AG09309 (cell line): ENCODE results near the gene HDAC11.
"Not testable (repeated sequence)": the region's sequence is repeated elsewhere in the genome, so short reads cannot be mapped to it uniquely, and the experiment has no call there.

Experiments
- DNase-seq: peaks from one replicate; pipeline ENCODE4 v3.0.0-alpha.2; 2010; ENCODE audit warnings: low read depth
- H3K4me3 ChIP-seq: 2 replicates; pipeline ENCODE4 v1.5.1; 2011; ENCODE audit warnings: mild to moderate bottlenecking, low read depth, low read length, moderate library complexity; ENCODE audit not compliant: control insufficient read depth
- TF ChIP-seq, protein P1 (sequence below): IDR thresholded peaks from 2 replicates; pipeline ENCODE4 v1.5.1; 2011; ENCODE audit warnings: mild to moderate bottlenecking, low read depth, low read length, inconsistent platforms; ENCODE audit not compliant: insufficient read depth, control insufficient read depth; ENCODE audit errors: missing control alignments

The HDAC11 gene

DNA sequence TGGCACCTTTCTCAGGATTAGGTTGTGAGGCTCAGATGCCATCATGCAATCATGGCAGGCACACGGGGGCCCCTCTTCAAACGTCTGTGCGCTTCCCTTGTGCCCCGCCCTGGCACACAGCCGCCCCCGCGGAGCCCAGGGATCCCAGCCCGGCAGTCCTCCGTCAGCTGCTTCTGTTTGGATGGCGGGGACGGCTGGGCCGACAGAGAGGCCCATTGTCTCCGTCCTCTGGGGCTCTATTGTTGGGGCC, 849 bp upstream of the HDAC11 start:
- peak overlapping the region; percentile 72 for H3K4me3 ChIP-seq
- TF ChIP-seq, protein P1, sequence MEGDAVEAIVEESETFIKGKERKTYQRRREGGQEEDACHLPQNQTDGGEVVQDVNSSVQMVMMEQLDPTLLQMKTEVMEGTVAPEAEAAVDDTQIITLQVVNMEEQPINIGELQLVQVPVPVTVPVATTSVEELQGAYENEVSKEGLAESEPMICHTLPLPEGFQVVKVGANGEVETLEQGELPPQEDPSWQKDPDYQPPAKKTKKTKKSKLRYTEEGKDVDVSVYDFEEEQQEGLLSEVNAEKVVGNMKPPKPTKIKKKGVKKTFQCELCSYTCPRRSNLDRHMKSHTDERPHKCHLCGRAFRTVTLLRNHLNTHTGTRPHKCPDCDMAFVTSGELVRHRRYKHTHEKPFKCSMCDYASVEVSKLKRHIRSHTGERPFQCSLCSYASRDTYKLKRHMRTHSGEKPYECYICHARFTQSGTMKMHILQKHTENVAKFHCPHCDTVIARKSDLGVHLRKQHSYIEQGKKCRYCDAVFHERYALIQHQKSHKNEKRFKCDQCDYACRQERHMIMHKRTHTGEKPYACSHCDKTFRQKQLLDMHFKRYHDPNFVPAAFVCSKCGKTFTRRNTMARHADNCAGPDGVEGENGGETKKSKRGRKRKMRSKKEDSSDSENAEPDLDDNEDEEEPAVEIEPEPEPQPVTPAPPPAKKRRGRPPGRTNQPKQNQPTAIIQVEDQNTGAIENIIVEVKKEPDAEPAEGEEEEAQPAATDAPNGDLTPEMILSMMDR: no peak
- DNase-seq: no peak

DNA sequence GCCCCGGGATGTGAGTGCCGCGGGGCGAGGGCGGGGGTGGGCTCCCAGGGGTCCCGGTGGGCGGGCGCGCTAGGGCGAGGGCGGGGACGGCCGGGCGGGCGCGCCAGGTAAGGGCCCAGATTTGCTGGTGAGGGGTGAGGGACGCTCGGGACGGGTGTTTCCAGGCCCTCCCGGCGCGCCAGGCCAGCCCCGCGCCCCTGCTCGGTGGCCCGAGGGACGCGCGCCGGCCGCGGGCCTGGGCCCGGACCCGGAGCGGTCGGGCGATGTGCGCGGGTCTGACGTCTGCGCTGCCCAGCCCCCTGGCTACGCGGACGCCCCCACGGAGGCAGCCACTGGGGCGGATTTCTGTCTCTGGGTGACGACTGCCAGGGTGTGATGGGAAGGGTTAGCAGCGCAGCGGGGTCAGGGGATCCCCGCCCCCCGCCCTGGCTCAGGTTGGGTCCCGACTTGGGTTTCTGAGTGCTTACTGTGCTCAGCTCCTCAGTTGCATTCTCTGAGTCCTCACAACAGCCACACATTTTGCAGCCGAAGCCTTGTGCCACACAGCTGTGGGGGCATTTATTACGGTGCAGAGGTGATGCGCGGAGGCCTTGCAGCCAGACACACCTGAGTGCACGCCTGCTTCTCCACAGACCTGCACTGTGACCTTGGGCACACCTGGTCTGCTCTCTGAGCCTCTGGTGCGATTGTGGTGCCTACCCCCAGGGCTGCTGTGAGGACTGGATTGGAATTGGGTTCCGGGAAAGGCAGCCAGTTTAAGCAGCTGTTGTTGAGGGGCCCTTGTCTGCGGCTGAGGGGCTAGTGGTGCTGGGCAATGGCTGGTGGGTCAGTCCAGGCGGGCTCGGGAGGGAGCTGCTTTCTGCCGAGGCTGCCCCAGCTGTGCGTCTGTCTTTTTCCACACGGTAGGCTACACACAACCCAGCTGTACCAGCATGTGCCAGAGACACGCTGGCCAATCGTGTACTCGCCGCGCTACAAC, 523 bp downstream of the HDAC11 start:
- TF ChIP-seq, protein P1: no peak
- DNase-seq: no peak
- peak overlapping the region; percentile 46 for H3K4me3 ChIP-seq

DNA sequence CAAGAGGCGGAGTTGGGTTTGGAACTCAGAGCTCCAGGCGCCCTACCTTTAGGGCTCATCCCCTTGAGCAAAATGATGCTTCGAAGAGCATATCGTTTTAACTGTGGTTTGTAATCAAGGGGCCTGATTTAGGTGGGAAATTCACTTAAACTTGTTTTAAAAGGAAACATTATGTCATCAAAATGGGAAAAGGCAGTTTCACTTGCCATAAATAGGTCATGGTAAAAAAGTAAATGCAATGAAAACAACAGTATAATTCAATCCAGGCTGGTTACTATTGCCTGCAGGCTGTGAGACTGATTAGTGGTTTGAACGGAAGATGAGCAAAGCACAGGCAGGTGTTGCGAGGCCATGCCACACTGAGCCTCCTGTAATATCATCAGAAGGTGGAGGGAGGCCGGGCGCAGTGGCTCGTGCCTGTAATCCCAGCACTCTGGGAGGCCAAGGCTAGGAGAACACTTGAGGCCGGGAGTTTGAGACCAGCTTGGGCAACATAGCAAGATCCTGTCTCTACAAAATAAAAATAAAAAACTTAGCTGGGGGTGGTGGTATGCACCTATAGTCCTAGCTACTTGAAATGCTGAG, 2.1 kb downstream of the HDAC11 start:
- TF ChIP-seq, protein P1: no peak
- DNase-seq: no peak
- no peak overlapping the region for H3K4me3 ChIP-seq

DNA sequence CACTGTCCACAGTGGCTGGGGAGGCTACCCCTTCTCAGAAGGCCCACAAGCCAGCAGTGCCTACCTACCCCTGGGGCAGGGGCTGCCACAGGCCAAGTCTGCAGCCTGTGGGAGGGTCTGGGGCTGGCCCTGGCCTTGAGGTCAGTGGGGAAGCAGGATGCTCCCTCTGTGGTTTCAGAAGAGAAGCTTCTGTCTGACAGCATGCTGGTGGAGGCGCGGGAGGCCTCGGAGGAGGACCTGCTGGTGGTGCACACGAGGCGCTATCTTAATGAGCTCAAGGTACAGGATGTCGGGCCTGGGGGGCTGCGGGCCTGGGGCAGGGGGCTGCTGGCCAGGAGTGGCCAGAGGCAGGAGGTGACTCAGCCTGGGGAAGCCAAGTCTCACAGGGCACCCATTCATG, 3.2 kb downstream of the HDAC11 start:
- TF ChIP-seq, protein P1: no peak
- DNase-seq: no peak

DNA sequence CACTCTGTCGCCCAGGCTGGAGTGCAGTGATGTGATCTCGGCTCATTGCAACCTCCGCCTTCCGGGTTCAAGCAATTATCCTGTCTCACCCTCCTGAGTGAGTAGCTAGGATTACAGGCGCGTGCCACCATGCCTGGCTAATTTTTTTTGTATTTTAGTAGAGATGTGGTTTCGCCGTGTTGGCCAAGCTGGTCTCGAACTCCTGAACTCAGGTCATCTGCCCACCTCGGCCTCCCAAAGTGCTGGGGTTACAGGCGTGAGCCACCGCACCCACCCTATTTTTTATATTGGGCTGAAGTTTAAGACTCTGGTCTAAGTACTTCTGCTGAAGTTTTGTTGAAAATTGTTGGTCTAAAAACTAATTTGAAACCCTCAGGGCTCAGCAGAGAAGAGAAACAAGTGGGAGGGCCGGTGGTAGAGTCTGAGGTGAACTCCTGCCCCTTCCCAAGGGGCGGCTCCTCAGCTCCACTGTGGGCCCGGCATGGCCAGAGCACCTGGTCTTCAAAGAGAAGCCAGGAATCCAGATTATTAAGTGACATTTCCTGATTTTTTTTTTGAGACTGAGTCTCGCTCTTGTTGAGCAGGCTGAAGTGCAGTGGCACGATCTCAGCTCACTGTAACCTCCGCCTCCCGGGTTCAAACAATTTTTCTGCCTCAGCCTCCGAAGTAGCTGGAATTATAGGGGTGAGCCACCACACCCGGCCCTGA, 4.0 kb downstream of the HDAC11 start:
- TF ChIP-seq, protein P1: no peak
- DNase-seq: no peak
- no peak overlapping the region for H3K4me3 ChIP-seq

More for the DNA sequence above, 3.2 kb downstream of the HDAC11 start:
- H3K4me3 ChIP-seq: no peak overlapping the region

DNA sequence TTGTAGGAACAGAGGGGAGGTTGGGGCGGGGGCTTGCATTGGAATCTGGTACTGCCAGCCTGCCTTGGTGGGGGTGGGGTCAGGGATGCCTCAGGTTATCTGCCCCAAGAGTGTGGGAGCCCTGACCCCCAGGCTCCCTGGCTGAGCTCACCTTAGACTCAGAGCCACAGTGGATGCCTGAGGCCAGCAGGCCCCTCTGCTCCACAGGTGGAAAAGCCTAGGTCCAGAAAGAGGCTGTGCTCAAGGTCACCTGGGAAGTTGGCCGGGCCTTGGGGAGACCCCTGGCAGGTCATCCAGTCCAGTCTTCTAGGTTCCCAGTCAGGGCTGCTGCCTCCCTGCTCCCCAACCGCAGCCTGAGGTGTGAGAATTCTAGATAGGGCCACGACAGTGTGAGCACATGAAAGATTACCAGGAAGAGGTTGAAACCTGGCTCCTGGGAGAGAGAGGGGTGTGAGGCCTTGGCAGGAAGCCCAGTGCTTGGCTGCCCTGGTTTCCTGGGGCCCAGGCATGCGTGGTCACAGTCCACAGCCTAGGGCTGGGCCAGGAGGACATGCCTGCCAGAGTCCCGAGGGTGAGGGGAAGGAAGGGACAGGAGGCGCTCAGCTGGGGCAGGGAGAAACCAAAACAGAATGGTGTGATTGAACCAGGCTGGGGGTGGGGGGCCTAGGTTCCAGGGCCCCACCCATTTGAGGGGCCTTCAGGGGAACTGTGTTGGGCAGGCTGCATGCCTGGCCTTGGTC, 4.9 kb downstream of the HDAC11 start:
- DNase-seq: no peak
- TF ChIP-seq, protein P1: no peak
- no peak overlapping the region for H3K4me3 ChIP-seq

DNA sequence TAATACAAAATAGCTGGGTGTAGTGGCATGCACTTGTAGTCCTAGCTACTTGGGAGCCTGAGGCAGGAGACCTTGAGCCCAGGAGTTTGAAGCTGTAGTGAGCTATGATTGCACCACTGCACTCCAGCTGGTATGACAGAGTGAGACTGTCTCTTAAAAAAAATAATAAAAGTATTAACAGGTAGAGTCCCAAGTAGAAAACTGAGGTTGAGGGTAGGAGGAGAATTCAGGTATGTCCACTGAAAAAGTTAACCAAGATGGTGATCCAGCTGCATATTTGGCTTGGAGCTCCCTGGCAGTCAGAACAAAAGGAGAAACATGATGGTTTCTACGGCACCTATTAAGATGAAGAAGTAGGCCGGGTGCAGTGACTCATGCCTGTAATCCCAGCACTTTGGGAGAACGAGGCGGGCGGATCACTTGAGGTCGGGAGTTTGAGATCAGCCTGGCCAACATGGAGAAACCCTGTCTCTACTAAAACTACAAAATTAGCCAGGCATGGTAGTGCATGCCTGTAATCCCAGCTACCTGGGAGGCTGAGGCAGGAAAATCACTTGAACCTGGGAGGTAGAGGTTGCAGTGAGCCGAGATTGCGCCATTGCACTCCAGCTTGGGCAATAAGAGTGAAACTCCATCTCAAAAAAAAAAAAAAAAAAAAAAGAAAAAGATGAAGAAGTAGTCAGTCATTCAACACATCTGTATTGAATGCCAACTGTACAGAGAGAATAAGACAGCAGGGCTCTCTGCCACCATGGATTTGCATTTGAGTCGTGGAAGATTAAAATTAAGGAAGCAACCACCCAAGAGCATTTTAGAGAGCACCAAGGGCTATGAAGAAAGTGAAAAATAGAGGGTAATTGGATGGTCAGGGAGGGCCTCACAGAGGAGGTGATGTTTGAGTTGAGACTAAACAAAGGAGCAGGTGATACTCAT, 5.8 kb downstream of the HDAC11 start:
- H3K4me3 ChIP-seq, DNase-seq: not testable (repeated sequence)
